Pancreas (tissue), 10 donors: ENCODE measurements around the gene LRRC4C. TPM values are rescaled to one million over a fixed set of nuclear protein-coding genes. Genes with fewer than 3 reads are reported as not detected.

ENCODE experiments used
- ATAC-seq, 4 donors: fragments of 200-7000 bp; cut with Tn5 transposase; one replicate each; pipeline versions ENCODE4 v1.8.0 to v1.9.1; 2020; ENCODE audit warnings: mild to moderate bottlenecking in 4 of 4, moderate library complexity in 4 of 4
- DNase-seq, 6 donors: peaks; one replicate each; pipeline ENCODE4 v3.0.0-alpha.2; 2020
- FAIRE-seq: peaks from 2 replicates; lab custom pipeline; 2012; peaks lifted over from hg19 to GRCh38; lab: Jason Lieb, UNC
- H3K27ac ChIP-seq, 4 donors: fragments of 200-600 bp; sonication (generic); 1 replicate in 3 of 4; 2 replicates in 1 of 4; pipeline versions ENCODE4 v1.5.0 to v1.8.0; 2020
- H3K27me3 ChIP-seq, 4 donors: fragments of 200-600 bp; one replicate each; pipeline ENCODE4 v1.8.0; 2021
- H3K36me3 ChIP-seq, 3 donors: fragments of 200-600 bp; sonication (generic) in 1 of 3; one replicate each; pipeline versions ENCODE4 v1.5.0 to v1.8.0; 2020 to 2021
- H3K4me1 ChIP-seq, 3 donors: fragments of 200-600 bp; one replicate each; pipeline ENCODE4 v1.8.0; 2021
- H3K4me3 ChIP-seq, 4 donors: fragments of 200-600 bp; sonication (generic) in 2 of 4; one replicate each; pipeline versions ENCODE4 v1.5.0 to v1.8.0; 2020 to 2021
- H3K9me3 ChIP-seq, 4 donors: fragments of 200-600 bp; one replicate each; pipeline ENCODE4 v1.8.0; 2021
- CTCF ChIP-seq, 4 donors: fragments of 200-600 bp; sonication (generic) in 3 of 4; IDR thresholded peaks; one replicate each; pipeline versions ENCODE4 v1.5.0 to v1.8.0; 2021; ENCODE audit warnings: antibody characterized with exemption in 4 of 4
- WGBS, 2 donors: extraction: QIAGEN DNeasy Blood & Tissue Kit; methylation state at CpG; one replicate each; pipeline ENCODE4 v1.1.7; 2013; 5-methylcytosine and 5-hydroxymethylcytosine counted together
- intact Hi-C, 3 donors: fragments of 100-400 bp; cut with DNase I; formaldehyde crosslinking; loops; one replicate each; pipeline versions ENCODE4 v1.11.1 to v1.14.2; 2022
- polyA plus RNA-seq, 2 donors: library from polyadenylated mRNA; stranded (reverse); fragments of 200-250 nt; gene quantifications; one replicate each; pipeline ENCODE4 v1.2.3, GENCODE V29; 2013
- total RNA-seq, 6 donors: library from RNA; stranded (reverse); fragmentation: NEBNext Ultra II Directional in 4 of 6; extraction: Animal tissue kit (Norgen Biotek cat#: 25700) in 4 of 6; gene quantifications; one replicate each; pipeline versions ENCODE4 v1.2.1 to v1.2.4, GENCODE V29; 2021 to 2023
- donor health status: healthy with polysubstance abuse.
- donor health status: DM: no; HTN: no; CAD: no; lungs with moderate emphysema.
- donor health status: DM: no; HTN: no; CAD: no.
- donor health status: control.
- donor health status: control.
- donor health status: Bipolar disorder and iron deficiency.
- donor health status: DM: yes; HTN: yes; CAD: no.
- donor health status: DM: no; HTN: no; CAD: no.
- donor health status: DM: no; HTN: no; CAD: no.
- donor health status: DM: yes; HTN: yes; CAD: no.

Gene LRRC4C
- total and polyA plus RNA-seq, 8 donors, result 0.04 to 0.84 (median 0.16) TPM

- no peaks in the 10 kb centered on the region for H3K4me1 ChIP-seq
- WGBS, 2 donors, result 58 to 71% methylated on average over 3 of the region's 3 CpGs
- no peak for TF ChIP-seq CTCF (IDR thresholded peaks at IDR 0.05)
- DNase-seq, result no peak
- no peak for FAIRE-seq
- H3K9me3 ChIP-seq, result no peaks in the 10 kb centered on the region
- no peak overlapping the region for H3K4me3 ChIP-seq
- H3K36me3 ChIP-seq, result no peaks in the 10 kb centered on the region
- ATAC-seq, result no peak
- H3K27me3 ChIP-seq, result no peaks in the 10 kb centered on the region
- H3K27ac ChIP-seq, result no peak overlapping the region
- intact Hi-C loops, result no loop called here
These were observed 153.0 kb downstream of the LRRC4C start for GRCh38 chr11:41306431-41306830.

- DNase-seq (no peak), ATAC-seq (no peak), FAIRE-seq (no peak)
These were observed 158.4 kb downstream of the LRRC4C start for GRCh38 chr11:41301023-41301422.

GRCh38 chr11:41289408-41289807 lies 170.0 kb downstream of the LRRC4C start:
- Histone ChIP-seq H3K27ac (no peak overlapping the region), H3K4me3 (no peak overlapping the region), H3K36me3 (no peaks in the 10 kb centered on the region), H3K4me1 (no peaks in the 10 kb centered on the region), H3K27me3 (no peaks in the 10 kb centered on the region), H3K9me3 (no peaks in the 10 kb centered on the region)
- intact Hi-C loops, result no loop called here
- no peak for DNase-seq
- 81 to 92% methylated on average over 3 of the region's 3 CpGs for WGBS, 2 donors
- no peak for FAIRE-seq
- no peak for TF ChIP-seq CTCF (IDR thresholded peaks at IDR 0.05)
- no peak for ATAC-seq

More at GRCh38 chr11:41301023-41301422, 158.4 kb downstream of the LRRC4C start:
- H3K27me3 ChIP-seq, result no peaks in the 10 kb centered on the region
- no peak overlapping the region for H3K27ac ChIP-seq
- no peaks in the 10 kb centered on the region for H3K4me1 ChIP-seq
- intact Hi-C loops, result no loop called here
- TF ChIP-seq CTCF (IDR thresholded peaks at IDR 0.05), result no peak
- 33 to 36% methylated on average over 4 of the region's 4 CpGs for WGBS, 2 donors
- no peaks in the 10 kb centered on the region for H3K9me3 ChIP-seq
- H3K36me3 ChIP-seq, result no peaks in the 10 kb centered on the region
- no peak overlapping the region for H3K4me3 ChIP-seq

GRCh38 chr11:41286751-41287150 lies 172.7 kb downstream of the LRRC4C start:
- no peak for TF ChIP-seq CTCF (IDR thresholded peaks at IDR 0.05)
- intact Hi-C loops, result no loop called here
- ATAC-seq (no peak), FAIRE-seq (no peak), DNase-seq (no peak)
- Histone ChIP-seq H3K27ac (no peak overlapping the region), H3K4me1 (no peaks in the 10 kb centered on the region), H3K9me3 (no peaks in the 10 kb centered on the region), H3K27me3 (no peaks in the 10 kb centered on the region), H3K4me3 (no peak overlapping the region), H3K36me3 (no peaks in the 10 kb centered on the region)

- TF ChIP-seq CTCF (IDR thresholded peaks at IDR 0.05), result no peak
- FAIRE-seq, result no peak
These were observed 175.1 kb downstream of the LRRC4C start for GRCh38 chr11:41284354-41284753.

More at GRCh38 chr11:41284354-41284753, 175.1 kb downstream of the LRRC4C start:
- Histone ChIP-seq H3K27me3 (no peaks in the 10 kb centered on the region), H3K4me1 (no peaks in the 10 kb centered on the region), H3K9me3 (no peaks in the 10 kb centered on the region), H3K36me3 (no peaks in the 10 kb centered on the region), H3K4me3 (no peak overlapping the region), H3K27ac (no peak overlapping the region)
- ATAC-seq (no peak), DNase-seq (no peak)
- intact Hi-C loops, result no loop called here
- WGBS, 2 donors, result 48 to 63% methylated on average over 3 of the region's 3 CpGs
